CD4-positive, alpha-beta T cell treated with Interleukin-15 for 1 hour (primary cell): ENCODE data around the gene GPR82.
"Not testable (repeated sequence)": the region's sequence is repeated elsewhere in the genome, so short reads cannot be mapped to it uniquely, and the experiment has no call there.

Experiments
- DNase-seq: peaks from one replicate; pipeline ENCODE4 v3.0.0-alpha.2; 2020

The GPR82 gene

GRCh38 chrX:41719610-41720009 lies 4.4 kb upstream of the GPR82 start:
- not testable (repeated sequence) for DNase-seq

GRCh38 chrX:41720125-41720779 lies 3.7 kb upstream of the GPR82 start:
- DNase-seq, result peak; percentile 59

- DNase-seq, result no peak
Observed at GRCh38 chrX:41721590-41721989, 2.4 kb upstream of the GPR82 start.

- no peak for DNase-seq
Observed at GRCh38 chrX:41722214-41722613, 1.8 kb upstream of the GPR82 start.

- DNase-seq, result no peak
Observed at GRCh38 chrX:41722816-41723618, 964 bp upstream of the GPR82 start.

- no peak for DNase-seq
Observed at GRCh38 chrX:41728125-41728524, 4.1 kb downstream of the GPR82 start.

- DNase-seq, result no peak
Observed at GRCh38 chrX:41730081-41730480, 6.1 kb downstream of the GPR82 start.

GRCh38 chrX:41732260-41732659 lies 8.3 kb downstream of the GPR82 start:
- no peak for DNase-seq

- peak; percentile 61 for DNase-seq
Observed at GRCh38 chrX:41733939-41734338, 10.0 kb downstream of the GPR82 start.

GRCh38 chrX:41734530-41734929 lies 10.5 kb downstream of the GPR82 start:
- no peak for DNase-seq

- no peak for DNase-seq
Observed at GRCh38 chrX:41737065-41737464, 13.1 kb downstream of the GPR82 start.

GRCh38 chrX:41739871-41740270 lies 15.9 kb downstream of the GPR82 start:
- no peak for DNase-seq

- DNase-seq, result no peak
Observed at GRCh38 chrX:41750716-41751115, 26.7 kb downstream of the GPR82 start.

GRCh38 chrX:41758401-41758800 lies 34.4 kb downstream of the GPR82 start:
- no peak for DNase-seq

- DNase-seq, result no peak
Observed at GRCh38 chrX:41759817-41760216, 35.8 kb downstream of the GPR82 start.

GRCh38 chrX:41761169-41761568 lies 37.2 kb downstream of the GPR82 start:
- DNase-seq, result no peak

- DNase-seq, result no peak
Observed at GRCh38 chrX:41761702-41762101, 37.7 kb downstream of the GPR82 start.

- DNase-seq, result no peak
Observed at GRCh38 chrX:41779030-41779564, 55.1 kb downstream of the GPR82 start.
